ENCODE results near the gene RAMACL. TPM values are rescaled to one million over a fixed set of nuclear protein-coding genes. Genes with fewer than 3 reads are reported as not detected.
"Not testable (repeated sequence)": the region's sequence is repeated elsewhere in the genome, so short reads cannot be mapped to it uniquely, and the experiment has no call there.

The RAMACL gene
- total RNA-seq, 2 donors from 2014 or later, result 0.28 to 0.32 TPM

DNA sequence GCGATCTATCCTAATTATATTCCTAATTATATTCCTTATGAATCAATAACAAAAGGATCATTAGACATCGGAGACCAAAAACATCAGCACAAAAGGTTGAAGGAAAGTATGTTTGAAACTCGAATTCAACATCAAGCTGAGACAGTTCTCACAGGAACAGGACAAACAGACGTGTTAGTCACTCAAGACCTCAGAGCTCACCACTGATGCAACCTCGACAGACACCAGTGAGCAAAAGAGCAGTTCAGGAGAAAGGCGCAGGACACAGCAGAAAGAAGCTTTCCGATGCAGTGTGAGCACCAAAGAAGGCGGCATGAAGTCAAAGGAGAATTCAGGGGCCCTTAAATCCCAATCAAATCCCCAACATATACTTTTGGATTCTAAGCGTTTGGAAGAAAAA, 6.3 kb upstream of the RAMACL start:
- no peaks in the 10 kb centered on the region for H3K27me3 Mint-ChIP-seq
- H3K4me3 Mint-ChIP-seq, result no peak overlapping the region
- no peak overlapping the region for H3K27ac Mint-ChIP-seq
- peaks cover 18% of the 10 kb centered on the region for H3K4me1 Mint-ChIP-seq
- H3K9me3 Mint-ChIP-seq, result no peaks in the 10 kb centered on the region
- ATAC-seq (replicated peaks), result no peak
- no peaks in the 10 kb centered on the region for H3K36me3 Mint-ChIP-seq (ENCODE audit: low read depth)

DNA sequence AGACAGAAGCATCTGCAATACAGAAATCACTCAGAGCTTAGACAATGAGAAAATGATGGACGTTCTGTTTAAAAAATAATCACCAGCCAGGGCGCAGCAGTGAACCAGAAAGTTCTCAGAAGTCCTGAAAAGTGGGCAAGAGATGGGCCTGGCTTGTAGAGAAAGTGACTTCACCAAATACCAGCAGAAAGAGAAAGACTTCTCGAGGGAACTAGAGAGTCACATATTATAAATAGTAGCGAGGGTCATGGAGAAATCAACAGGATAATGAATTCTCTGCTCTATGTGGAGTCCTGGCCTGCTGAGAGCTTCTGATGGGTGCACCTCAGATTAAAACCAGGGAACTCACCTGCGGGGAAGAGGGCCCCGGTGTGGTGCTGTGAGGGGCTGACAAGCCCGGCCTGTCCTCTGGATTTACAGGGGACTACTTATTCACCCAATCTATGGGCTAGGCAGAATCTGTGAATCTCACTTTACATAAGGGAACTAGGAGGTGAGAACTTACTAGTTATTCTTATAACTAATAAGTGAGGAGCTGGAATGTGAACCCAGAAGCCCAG, 5.6 kb upstream of the RAMACL start:
- no peak for ATAC-seq (replicated peaks)
- Mint-ChIP-seq H3K4me3 (no peak overlapping the region), H3K27ac (no peak overlapping the region), H3K27me3 (no peaks in the 10 kb centered on the region), H3K4me1 (peaks cover 17% of the 10 kb centered on the region), H3K9me3 (no peaks in the 10 kb centered on the region), H3K36me3 (ENCODE audit: low read depth) (no peaks in the 10 kb centered on the region)

DNA sequence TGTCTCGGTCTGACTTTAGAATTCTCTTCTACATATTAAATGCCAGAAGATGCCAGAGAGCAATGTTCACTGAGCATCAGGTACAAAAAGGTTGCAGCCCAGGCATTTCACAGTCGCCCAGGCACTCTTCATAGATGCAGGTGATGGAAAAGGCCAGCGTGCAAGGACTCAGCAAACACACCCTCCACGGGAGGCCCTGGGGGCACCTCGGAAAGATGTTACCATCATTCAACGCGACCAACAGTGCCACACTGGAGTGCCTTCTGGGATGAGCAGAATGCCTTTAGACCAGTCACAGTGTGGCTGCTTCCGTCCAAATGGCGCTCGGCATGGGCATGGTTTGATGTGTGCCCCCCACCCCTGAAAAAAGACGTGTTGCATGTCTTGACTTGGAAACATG, 4.5 kb upstream of the RAMACL start:
- H3K27ac Mint-ChIP-seq, result no peak overlapping the region
- no peaks in the 10 kb centered on the region for H3K9me3 Mint-ChIP-seq
- no peaks in the 10 kb centered on the region for H3K36me3 Mint-ChIP-seq (ENCODE audit: low read depth)
- H3K27me3 Mint-ChIP-seq, result no peaks in the 10 kb centered on the region
- ATAC-seq (replicated peaks), result no peak
- no peak overlapping the region for H3K4me3 Mint-ChIP-seq
- peaks cover 14% of the 10 kb centered on the region for H3K4me1 Mint-ChIP-seq

DNA sequence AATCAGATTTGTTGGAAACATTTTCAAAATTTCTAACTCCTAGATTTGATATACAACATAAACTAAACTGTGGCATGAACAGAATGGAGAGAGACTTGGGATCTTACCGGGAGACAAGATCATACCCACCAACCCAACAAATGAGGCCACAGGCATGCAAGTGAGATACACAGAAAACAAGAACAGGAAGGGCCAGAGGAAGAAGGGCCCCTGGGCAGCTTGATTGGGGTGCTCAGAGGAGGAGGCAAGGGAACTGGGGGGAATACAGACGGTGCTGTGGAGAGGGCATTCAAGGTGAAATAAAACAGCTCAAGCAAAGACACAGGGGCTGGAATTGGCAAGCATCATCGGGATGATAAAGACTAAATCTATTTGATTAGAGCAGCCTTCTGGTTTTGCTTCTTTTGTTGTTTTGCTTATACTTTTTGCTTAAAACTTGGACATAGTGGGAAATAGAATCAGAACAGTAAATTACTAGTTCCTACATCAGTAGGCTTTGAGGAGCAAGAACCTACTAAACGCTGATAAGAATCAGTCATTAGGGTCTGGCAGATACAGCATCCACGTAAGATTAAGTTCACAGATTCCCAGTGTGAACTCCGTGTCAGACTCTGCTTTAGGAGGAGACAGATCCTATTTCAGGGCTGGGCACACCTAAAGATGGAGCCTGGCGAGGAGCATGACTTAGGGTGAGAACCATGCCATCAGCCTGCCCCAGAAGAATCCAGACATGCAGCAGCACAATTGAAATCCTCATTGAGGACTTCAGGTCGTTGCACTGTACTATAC, 3.5 kb upstream of the RAMACL start:
- H3K4me3 Mint-ChIP-seq, result peak overlapping the region; percentile 2
- no peak for ATAC-seq (replicated peaks)
- no peaks in the 10 kb centered on the region for H3K9me3 Mint-ChIP-seq
- H3K36me3 Mint-ChIP-seq (ENCODE audit: low read depth), result no peaks in the 10 kb centered on the region
- H3K4me1 Mint-ChIP-seq, result peaks cover 14% of the 10 kb centered on the region
- H3K27me3 Mint-ChIP-seq, result no peaks in the 10 kb centered on the region
- H3K27ac Mint-ChIP-seq, result no peak overlapping the region

DNA sequence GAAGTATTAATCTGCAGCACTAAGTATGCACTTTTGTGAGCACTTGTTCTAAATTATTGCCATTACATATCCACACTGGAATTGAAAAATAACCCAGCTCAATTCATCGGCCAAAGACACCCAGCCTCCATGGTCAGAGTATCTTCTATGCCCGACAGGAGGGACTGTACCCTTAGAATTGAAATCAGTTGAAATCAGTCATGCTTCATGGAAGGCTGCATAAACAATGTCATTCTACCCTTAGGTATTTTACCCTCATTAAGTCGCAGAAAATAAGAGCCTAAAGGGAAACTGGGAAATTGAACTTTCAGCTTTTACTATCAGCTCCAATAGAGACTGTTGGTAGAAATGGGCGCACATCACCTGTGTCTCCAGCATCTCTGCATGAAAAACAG, 2.9 kb upstream of the RAMACL start:
- no peaks in the 10 kb centered on the region for H3K36me3 Mint-ChIP-seq (ENCODE audit: low read depth)
- peaks cover 14% of the 10 kb centered on the region for H3K4me1 Mint-ChIP-seq
- peak; percentile 73 for ATAC-seq (replicated peaks)
- peak overlapping the region; percentile 2 for H3K4me3 Mint-ChIP-seq
- H3K9me3 Mint-ChIP-seq, result no peaks in the 10 kb centered on the region
- H3K27ac Mint-ChIP-seq, result no peak overlapping the region
- H3K27me3 Mint-ChIP-seq, result no peaks in the 10 kb centered on the region

DNA sequence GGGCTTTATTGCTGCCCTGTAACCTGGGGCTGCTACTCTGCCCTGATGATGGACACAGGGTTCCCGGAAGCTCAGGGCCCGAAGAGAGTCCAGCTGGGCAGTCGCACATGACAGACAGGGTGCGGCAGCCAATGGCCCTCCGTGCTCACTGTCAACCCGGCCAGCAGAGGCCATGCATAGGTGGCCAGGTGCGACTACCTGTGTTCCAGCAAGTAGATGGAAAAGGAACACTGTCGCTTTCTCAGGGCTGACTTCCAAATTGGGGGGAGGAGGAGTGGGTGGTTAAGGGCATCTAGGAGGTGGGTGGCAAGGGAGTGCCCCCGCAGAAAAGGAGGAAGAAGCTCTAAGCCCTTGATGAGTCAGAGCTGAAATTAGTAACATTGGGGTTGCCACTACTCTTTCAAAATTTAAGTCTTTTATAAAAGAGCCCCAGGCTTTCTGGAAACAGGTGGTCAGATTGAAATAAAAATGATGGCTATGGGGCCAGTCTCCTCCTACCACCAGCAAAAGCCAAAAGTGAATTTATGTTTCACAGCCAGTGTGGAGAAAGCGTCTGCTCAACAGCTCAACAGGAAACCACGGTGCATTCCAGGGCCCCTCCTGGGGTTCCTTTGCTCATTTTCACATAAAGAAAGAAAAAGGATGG, 2.3 kb upstream of the RAMACL start:
- Mint-ChIP-seq H3K36me3 (ENCODE audit: low read depth) (no peaks in the 10 kb centered on the region), H3K9me3 (no peaks in the 10 kb centered on the region), H3K27me3 (no peaks in the 10 kb centered on the region), H3K4me3 (peak overlapping the region; percentile 2), H3K4me1 (peaks cover 14% of the 10 kb centered on the region), H3K27ac (no peak overlapping the region)
- peak; percentile 60 for ATAC-seq (replicated peaks)

DNA sequence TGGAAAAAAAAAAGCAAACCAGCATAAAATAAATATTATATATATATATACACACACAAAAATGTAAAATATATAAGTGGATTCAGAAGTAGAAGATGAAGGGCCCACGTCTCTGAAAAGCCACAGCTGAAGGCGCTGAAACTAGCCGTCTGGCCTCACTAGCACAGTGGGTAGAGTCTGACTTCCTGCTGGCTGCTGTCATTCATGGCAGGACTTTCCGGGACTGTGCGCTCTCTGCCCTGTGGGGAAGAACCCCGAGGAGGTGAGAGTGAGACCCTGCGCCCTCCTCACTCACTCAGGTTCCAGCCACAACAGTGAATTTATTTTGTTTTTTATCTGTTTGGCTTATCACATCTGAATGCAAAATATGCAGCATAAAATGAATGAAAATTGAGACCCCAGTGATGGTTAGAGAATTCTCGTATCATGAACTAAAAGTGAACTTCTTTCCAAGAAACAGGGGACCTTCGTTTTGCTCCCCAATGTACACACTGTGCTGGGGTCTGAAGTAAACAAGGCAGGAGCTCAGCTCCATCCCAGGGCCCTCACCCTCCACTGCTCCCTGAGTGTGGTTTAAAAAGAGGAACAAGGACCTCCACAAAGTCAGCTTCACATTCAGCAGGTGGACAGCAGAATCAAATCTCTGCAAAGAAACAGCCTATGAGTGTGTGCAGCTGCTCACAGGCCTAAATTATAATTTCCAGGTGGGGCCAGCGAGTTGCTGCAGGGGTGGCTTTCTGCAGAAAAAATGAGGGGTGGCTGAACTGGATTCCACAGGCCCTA, 1.3 kb upstream of the RAMACL start:
- Mint-ChIP-seq H3K4me1 (peaks cover 14% of the 10 kb centered on the region), H3K27ac (no peak overlapping the region), H3K27me3 (no peaks in the 10 kb centered on the region), H3K36me3 (ENCODE audit: low read depth) (no peaks in the 10 kb centered on the region), H3K4me3 (no peak overlapping the region), H3K9me3 (no peaks in the 10 kb centered on the region)
- ATAC-seq (replicated peaks), result no peak

DNA sequence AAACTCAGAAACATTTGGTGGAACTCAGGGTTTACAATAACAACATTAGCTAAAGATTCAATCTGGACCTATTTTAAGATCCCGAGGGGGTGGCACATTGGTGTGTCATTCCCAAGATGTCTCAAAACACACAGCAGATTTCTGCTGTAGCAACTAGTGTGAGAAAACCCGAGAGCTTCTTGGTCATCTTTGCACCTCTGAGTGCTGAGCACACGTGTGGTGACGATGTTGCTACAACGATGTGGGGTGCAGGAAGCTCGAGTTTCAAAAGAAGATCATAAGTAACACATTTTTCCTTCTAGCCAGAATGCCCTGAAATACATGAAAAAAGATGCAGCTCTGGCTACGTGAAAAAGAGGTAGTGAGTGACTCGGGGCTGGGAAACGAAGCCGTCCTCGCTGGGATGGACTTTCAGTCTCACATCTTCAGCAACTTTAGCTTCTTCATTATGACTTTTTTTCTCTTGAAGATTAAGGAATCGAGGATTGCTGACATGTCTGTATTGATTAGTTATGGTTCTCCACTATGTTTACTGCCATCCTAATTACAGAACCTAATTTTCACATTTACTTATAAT, 1.5 kb downstream of the RAMACL start:
- Mint-ChIP-seq H3K36me3 (ENCODE audit: low read depth) (no peaks in the 10 kb centered on the region), H3K4me3 (no peak overlapping the region), H3K4me1 (peaks cover 13% of the 10 kb centered on the region), H3K27me3 (no peaks in the 10 kb centered on the region), H3K27ac (no peak overlapping the region), H3K9me3 (no peaks in the 10 kb centered on the region)
- no peak for ATAC-seq (replicated peaks)

DNA sequence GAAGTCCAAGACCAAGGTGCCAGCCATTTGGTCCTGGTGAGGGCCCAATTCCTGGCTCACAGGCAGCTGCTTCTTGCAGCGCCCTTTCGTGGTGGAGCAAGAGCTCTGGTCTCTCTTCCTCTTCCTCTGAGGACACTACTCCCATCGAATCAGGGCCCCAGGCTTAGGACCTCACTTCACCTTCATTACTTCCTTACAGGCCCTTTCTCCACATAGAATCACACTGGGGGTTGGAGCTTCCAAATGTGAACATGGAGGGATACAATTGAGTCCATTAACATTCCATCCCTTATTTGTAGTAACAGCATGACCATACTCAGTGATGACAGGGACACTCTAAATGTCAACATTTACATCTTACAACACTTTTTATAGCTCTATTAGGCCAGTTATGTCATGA, 2.3 kb downstream of the RAMACL start:
- peaks cover 5% of the 10 kb centered on the region for H3K4me1 Mint-ChIP-seq
- no peak overlapping the region for H3K27ac Mint-ChIP-seq
- no peaks in the 10 kb centered on the region for H3K9me3 Mint-ChIP-seq
- no peaks in the 10 kb centered on the region for H3K36me3 Mint-ChIP-seq (ENCODE audit: low read depth)
- no peak overlapping the region for H3K4me3 Mint-ChIP-seq
- no peak for ATAC-seq (replicated peaks)
- no peaks in the 10 kb centered on the region for H3K27me3 Mint-ChIP-seq

DNA sequence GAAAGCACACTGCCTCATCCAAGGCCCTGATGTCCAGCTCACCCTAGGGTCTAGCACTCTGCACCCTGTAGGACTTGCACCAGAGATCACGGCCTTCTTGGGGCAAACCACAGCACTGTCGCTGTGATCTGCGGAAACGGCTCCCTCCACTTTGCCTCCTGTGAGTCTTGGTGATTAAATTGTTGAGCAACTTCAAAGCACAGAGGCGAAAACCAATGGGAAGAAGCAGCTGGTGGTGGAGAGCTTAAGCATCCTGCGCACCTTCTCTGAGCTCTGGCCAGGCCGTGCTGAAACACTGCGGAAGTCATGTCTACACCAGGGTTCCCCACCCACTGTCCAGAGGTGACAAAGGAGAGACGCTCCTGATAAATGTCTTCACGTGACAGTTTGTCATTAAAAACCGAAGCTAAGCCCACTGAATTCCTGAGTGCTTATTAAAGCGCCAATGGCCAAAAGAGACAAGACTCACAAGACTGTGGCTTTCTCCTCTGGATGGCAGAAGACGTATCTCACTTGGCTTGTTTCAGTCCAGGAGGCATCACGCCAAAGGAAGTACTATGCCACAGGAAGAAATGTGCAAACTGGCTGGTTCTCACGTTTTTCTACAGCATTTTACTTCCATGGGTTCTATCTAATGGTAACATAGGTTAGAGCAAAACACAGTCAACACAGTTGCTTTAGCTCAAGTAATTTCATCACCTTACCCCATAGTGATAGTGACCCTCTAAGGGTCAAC, 3.1 kb downstream of the RAMACL start:
- Mint-ChIP-seq H3K27me3 (no peaks in the 10 kb centered on the region), H3K27ac (no peak overlapping the region), H3K4me3 (no peak overlapping the region), H3K4me1 (no peaks in the 10 kb centered on the region), H3K36me3 (ENCODE audit: low read depth) (no peaks in the 10 kb centered on the region), H3K9me3 (no peaks in the 10 kb centered on the region)
- no peak for ATAC-seq (replicated peaks)

DNA sequence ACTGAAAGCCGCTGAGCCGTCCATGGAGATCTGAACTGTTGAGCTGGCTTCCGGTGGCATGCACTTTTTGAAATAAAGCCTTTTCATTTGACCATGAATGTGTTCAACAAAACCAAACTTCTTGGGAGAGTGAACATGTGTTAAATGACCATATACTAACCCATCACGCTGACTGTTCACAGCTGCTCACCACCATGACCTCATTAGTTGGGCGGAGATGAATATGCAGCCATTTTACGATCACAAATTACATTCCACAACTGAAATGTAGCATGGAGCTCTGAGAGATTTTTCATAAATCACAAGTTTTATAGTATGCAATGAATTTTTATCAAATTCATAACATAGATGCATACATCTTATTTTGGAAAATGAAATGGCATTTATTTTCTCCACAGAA, 4.2 kb downstream of the RAMACL start:
- Mint-ChIP-seq H3K4me3 (no peak overlapping the region), H3K27ac (no peak overlapping the region), H3K27me3 (no peaks in the 10 kb centered on the region), H3K9me3 (no peaks in the 10 kb centered on the region), H3K36me3 (ENCODE audit: low read depth) (no peaks in the 10 kb centered on the region), H3K4me1 (no peaks in the 10 kb centered on the region)
- no peak for ATAC-seq (replicated peaks)

DNA sequence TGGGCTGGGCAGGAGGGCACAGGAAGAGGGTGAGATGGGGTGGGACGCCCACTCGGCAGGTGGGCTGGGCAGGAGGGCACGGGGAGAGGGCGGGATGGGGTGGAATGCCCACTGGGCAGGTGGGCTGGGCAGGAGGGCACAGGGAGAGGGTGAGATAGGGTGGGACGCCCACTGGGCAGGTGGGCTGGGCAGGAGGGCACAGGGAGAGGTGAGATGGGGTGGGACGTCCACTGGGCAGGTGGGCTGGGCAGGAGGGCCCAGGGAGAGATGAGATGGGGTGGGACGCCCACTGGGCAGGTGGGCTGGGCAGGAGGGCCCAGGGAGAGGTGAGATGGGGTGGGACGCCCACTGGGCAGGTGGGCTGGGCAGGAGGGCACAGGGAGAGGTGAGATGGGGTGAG, 4.7 kb downstream of the RAMACL start:
- ATAC-seq (replicated peaks); H3K36me3 Mint-ChIP-seq (ENCODE audit: low read depth); H3K4me3 Mint-ChIP-seq; H3K9me3 Mint-ChIP-seq; H3K4me1 Mint-ChIP-seq; H3K27ac Mint-ChIP-seq; H3K27me3 Mint-ChIP-seq: not testable (repeated sequence)

DNA sequence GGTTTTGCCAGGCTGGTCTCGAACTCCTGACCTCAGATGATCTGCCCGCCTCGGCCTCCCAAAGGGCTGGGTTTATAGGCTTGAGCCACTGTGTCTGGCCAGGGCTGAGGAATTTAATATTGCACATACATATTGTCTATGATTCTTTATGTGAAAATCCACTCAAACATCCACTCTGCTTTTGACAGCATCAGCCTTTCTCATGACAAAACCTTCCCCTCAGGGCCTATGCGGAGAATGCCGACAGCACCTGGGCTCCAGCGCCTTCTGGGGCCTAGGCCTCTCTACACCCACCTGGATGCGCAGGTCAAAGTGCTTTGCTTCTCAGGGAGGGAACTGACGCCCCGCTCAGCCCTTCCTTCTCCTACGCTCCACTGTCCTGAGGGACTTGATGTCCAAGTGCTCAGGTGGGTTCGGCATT, 5.4 kb downstream of the RAMACL start:
- no peaks in the 10 kb centered on the region for H3K27me3 Mint-ChIP-seq
- no peaks in the 10 kb centered on the region for H3K9me3 Mint-ChIP-seq
- no peaks in the 10 kb centered on the region for H3K36me3 Mint-ChIP-seq (ENCODE audit: low read depth)

More for the DNA sequence above, 5.4 kb downstream of the RAMACL start:
- Mint-ChIP-seq H3K4me1 (no peaks in the 10 kb centered on the region), H3K4me3 (no peak overlapping the region), H3K27ac (no peak overlapping the region)
- no peak for ATAC-seq (replicated peaks)

Data from activated T-helper 17 cell treated with anti-CD3 and anti-CD28 coated beads, Interleukin-2, amount 50 U/mL, for 72 hours (primary cell).